ENCODE results near the gene TCF23.

Gene TCF23

GRCh38 chr2:27198627-27199026 lies 49.8 kb downstream of the TCF23 start:
- no peak for TF ChIP-seq PAX5 (IDR thresholded peaks at IDR 0.05; ENCODE audit: insufficient read depth, low read length, severe bottlenecking)
- no peak for TF ChIP-seq POLR2AphosphoS5 (IDR thresholded peaks at IDR 0.05; ENCODE audit: low read depth, low read length)
- TF ChIP-seq TAF1 (IDR thresholded peaks at IDR 0.05; ENCODE audit: low read depth, low read length): no peak
- TF ChIP-seq SPI1 (IDR thresholded peaks at IDR 0.05; ENCODE audit: low read depth, low read length): no peak
- no peak for TF ChIP-seq POLR2A (IDR thresholded peaks at IDR 0.05; ENCODE audit: low read depth, low read length)
- no peak for TF ChIP-seq POU2F2 (IDR thresholded peaks at IDR 0.05; ENCODE audit: low read depth, low read length)
- no peak for FAIRE-seq
- DNase-seq (ENCODE audit: insufficient read length, low spot score): no peak

DNA sequence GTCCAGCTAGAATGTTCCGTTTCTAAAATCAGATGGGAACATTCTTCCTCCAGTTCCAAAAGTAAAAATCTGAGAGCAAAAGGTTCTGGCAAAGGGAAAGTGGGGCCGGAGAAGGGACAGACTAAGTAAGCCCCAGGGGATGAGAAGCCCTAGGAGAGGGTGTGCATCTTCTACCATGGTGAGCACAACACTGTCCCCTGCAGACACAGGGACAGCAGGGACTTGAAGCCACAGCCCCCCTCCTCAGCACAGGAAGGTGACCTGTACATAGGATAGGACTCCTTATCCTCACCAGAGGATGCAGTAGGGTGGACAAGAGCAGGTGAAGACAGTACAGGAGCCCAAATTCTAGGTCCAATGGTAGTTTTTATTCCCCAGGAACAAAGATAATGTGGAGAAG lies 50.4 kb downstream of the TCF23 start:
- no peak for TF ChIP-seq TAF1 (IDR thresholded peaks at IDR 0.05; ENCODE audit: low read depth, low read length)
- no peak for TF ChIP-seq SPI1 (IDR thresholded peaks at IDR 0.05; ENCODE audit: low read depth, low read length)
- TF ChIP-seq PAX5 (IDR thresholded peaks at IDR 0.05; ENCODE audit: insufficient read depth, low read length, severe bottlenecking): no peak
- TF ChIP-seq POLR2A (IDR thresholded peaks at IDR 0.05; ENCODE audit: low read depth, low read length): no peak; the same call in 1 of the 2 replicates
- TF ChIP-seq POLR2AphosphoS5 (IDR thresholded peaks at IDR 0.05; ENCODE audit: low read depth, low read length): no peak
- no peak for TF ChIP-seq POU2F2 (IDR thresholded peaks at IDR 0.05; ENCODE audit: low read depth, low read length)
- FAIRE-seq (no peak), DNase-seq (ENCODE audit: insufficient read length, low spot score) (no peak)

- TF ChIP-seq POLR2A (IDR thresholded peaks at IDR 0.05; ENCODE audit: low read depth, low read length) (no peak; the same call in 1 of the 2 replicates), POU2F2 (IDR thresholded peaks at IDR 0.05; ENCODE audit: low read depth, low read length) (no peak), PAX5 (IDR thresholded peaks at IDR 0.05; ENCODE audit: insufficient read depth, low read length, severe bottlenecking) (no peak), SPI1 (IDR thresholded peaks at IDR 0.05; ENCODE audit: low read depth, low read length) (no peak), POLR2AphosphoS5 (IDR thresholded peaks at IDR 0.05; ENCODE audit: low read depth, low read length) (no peak), TAF1 (IDR thresholded peaks at IDR 0.05; ENCODE audit: low read depth, low read length) (no peak)
- no peak for FAIRE-seq
Observed at GRCh38 chr2:27201675-27202074, 52.9 kb downstream of the TCF23 start.

DNA sequence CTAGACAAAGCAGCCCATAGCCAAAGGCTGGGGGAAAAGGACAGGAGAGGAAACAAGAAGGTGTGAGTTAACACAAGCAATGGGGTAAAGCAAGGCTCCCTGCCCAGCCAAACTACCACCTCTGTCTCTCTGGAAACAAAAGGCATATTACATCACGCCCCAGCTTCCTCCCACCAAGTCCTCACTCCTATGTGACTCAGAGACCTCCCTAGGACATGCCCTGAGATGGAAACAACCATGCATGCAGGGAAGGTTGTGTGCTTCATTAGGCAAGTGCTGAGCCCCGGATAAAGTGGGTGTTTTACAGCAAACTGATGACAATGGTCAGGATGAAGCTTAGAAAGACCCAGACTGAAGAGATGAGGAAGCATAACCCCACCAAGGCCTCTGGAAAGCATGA lies 54.0 kb downstream of the TCF23 start:
- TF ChIP-seq POLR2AphosphoS5 (IDR thresholded peaks at IDR 0.05; ENCODE audit: low read depth, low read length): no peak
- TF ChIP-seq PAX5 (IDR thresholded peaks at IDR 0.05; ENCODE audit: insufficient read depth, low read length, severe bottlenecking): no peak
- TF ChIP-seq TAF1 (IDR thresholded peaks at IDR 0.05; ENCODE audit: low read depth, low read length): no peak
- no peak for TF ChIP-seq POLR2A (IDR thresholded peaks at IDR 0.05; ENCODE audit: low read depth, low read length)
- no peak for TF ChIP-seq SPI1 (IDR thresholded peaks at IDR 0.05; ENCODE audit: low read depth, low read length)
- TF ChIP-seq POU2F2 (IDR thresholded peaks at IDR 0.05; ENCODE audit: low read depth, low read length): no peak
- FAIRE-seq (no peak), DNase-seq (ENCODE audit: insufficient read length, low spot score) (no peak)

More at GRCh38 chr2:27201675-27202074, 52.9 kb downstream of the TCF23 start:
- DNase-seq (ENCODE audit: insufficient read length, low spot score): no peak

DNA sequence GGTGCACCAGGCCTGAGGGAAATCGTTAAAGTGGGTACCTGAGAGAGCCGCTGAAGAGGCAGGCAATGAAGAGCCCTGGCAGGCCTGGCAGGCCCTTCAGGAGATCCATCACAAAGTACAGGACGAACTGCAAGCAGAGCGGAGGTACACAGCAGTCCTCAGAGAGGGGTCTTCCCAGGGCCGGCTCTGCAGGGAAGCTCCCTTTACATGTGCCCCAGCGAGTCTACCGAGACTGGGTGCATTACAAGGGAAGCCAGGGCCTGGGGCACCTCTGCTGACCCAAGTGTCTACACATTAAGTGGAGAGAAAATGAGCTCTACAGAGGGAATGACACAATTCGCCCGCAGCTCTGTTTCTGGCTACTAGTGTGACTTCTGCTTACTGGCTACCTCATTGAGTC lies 54.9 kb downstream of the TCF23 start:
- FAIRE-seq (no peak), DNase-seq (ENCODE audit: insufficient read length, low spot score) (no peak)
- TF ChIP-seq PAX5 (IDR thresholded peaks at IDR 0.05; ENCODE audit: insufficient read depth, low read length, severe bottlenecking) (no peak), POLR2AphosphoS5 (IDR thresholded peaks at IDR 0.05; ENCODE audit: low read depth, low read length) (no peak), TAF1 (IDR thresholded peaks at IDR 0.05; ENCODE audit: low read depth, low read length) (no peak), SPI1 (IDR thresholded peaks at IDR 0.05; ENCODE audit: low read depth, low read length) (no peak), POU2F2 (IDR thresholded peaks at IDR 0.05; ENCODE audit: low read depth, low read length) (no peak), POLR2A (IDR thresholded peaks at IDR 0.05; ENCODE audit: low read depth, low read length) (no peak)

- TF ChIP-seq SPI1 (IDR thresholded peaks at IDR 0.05; ENCODE audit: low read depth, low read length): no peak
- TF ChIP-seq TAF1 (IDR thresholded peaks at IDR 0.05; ENCODE audit: low read depth, low read length): no peak
- TF ChIP-seq POU2F2 (IDR thresholded peaks at IDR 0.05; ENCODE audit: low read depth, low read length): no peak
- no peak for TF ChIP-seq PAX5 (IDR thresholded peaks at IDR 0.05; ENCODE audit: insufficient read depth, low read length, severe bottlenecking)
- TF ChIP-seq POLR2A (IDR thresholded peaks at IDR 0.05; ENCODE audit: low read depth, low read length): no peak
- TF ChIP-seq POLR2AphosphoS5 (IDR thresholded peaks at IDR 0.05; ENCODE audit: low read depth, low read length): no peak
- FAIRE-seq (no peak), DNase-seq (ENCODE audit: insufficient read length, low spot score) (no peak)
Observed at GRCh38 chr2:27204566-27204965, 55.8 kb downstream of the TCF23 start.

- TF ChIP-seq PAX5 (IDR thresholded peaks at IDR 0.05; ENCODE audit: insufficient read depth, low read length, severe bottlenecking): no peak
- TF ChIP-seq TAF1 (IDR thresholded peaks at IDR 0.05; ENCODE audit: low read depth, low read length): no peak
- TF ChIP-seq POU2F2 (IDR thresholded peaks at IDR 0.05; ENCODE audit: low read depth, low read length): no peak
- DNase-seq (ENCODE audit: insufficient read length, low spot score): no peak
- FAIRE-seq: no peak
Observed at GRCh38 chr2:27205206-27205605, 56.4 kb downstream of the TCF23 start.

- DNase-seq (ENCODE audit: insufficient read length, low spot score) (no peak), FAIRE-seq (no peak)
- TF ChIP-seq POLR2A (IDR thresholded peaks at IDR 0.05; ENCODE audit: low read depth, low read length) (no peak), POLR2AphosphoS5 (IDR thresholded peaks at IDR 0.05; ENCODE audit: low read depth, low read length) (no peak), PAX5 (IDR thresholded peaks at IDR 0.05; ENCODE audit: insufficient read depth, low read length, severe bottlenecking) (no peak)
Observed at GRCh38 chr2:27206346-27206745, 57.5 kb downstream of the TCF23 start.

Measured in GM12891 (cell line).